Measurements from ENCODE around the gene AGAP3.

GRCh38 chr7:151091988-151092387 lies 5.7 kb downstream of the AGAP3 start:
- TF ChIP-seq CTCF (IDR thresholded peaks at IDR 0.05; ENCODE audit: borderline replicate concordance, extremely low read depth, low read length, poor library complexity, severe bottlenecking): no peak
- TF ChIP-seq EZH2 (IDR thresholded peaks at IDR 0.05; ENCODE audit: borderline replicate concordance, low read depth, low read length, severe bottlenecking): no peak

Measured in DND-41 (cell line).